Neural progenitor cell (in vitro differentiated cells): ENCODE data around the gene KLB.
A peak's percentile ranks its signal among the peaks of the same experiment; 100 is the strongest.

Experiments used
- EZH2 ChIP-seq: fragments of 200-600 bp; sonication (generic); IDR thresholded peaks from 2 replicates; pipeline ENCODE4 v1.6.1; 2017; ENCODE audit warnings: antibody characterized with exemption, mild to moderate bottlenecking, moderate library complexity
- TF ChIP-seq, protein P1 (sequence below): fragments of 200-600 bp; sonication (generic); IDR thresholded peaks from 2 replicates; pipeline ENCODE4 v1.5.1; 2017; ENCODE audit warnings: antibody characterized with exemption, mild to moderate bottlenecking

DNA sequence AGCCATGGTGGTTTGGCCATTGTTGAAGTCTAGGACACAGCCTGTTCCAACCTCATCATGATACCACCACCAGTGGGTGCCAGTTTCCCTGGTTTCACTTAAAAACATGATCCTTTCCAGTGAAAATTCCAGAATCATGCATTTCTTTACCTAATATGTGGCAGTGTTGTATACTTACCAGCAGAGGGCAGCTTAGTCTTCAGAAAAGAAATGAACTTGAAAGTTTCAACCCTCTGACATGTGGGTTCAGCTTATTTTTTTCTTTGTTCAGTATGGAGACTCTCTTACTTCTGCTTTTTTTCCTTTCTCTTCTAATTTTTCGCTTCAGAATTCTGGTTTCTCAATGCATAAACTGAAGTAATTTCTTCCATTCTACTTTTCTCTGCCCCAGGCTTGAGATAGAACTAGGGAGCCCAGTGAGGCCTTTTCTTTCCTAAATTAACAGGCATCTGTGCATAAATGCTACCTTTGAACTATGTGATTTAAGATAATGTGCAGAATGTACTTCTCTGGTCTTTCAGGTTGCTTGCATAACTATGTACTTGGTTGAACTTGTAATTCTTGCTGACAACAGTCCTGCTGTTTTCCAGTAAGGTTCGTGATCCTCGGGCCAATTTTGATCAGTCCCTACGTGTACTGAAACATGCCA lies 62.8 kb downstream of the KLB start:
- TF ChIP-seq, protein P1, sequence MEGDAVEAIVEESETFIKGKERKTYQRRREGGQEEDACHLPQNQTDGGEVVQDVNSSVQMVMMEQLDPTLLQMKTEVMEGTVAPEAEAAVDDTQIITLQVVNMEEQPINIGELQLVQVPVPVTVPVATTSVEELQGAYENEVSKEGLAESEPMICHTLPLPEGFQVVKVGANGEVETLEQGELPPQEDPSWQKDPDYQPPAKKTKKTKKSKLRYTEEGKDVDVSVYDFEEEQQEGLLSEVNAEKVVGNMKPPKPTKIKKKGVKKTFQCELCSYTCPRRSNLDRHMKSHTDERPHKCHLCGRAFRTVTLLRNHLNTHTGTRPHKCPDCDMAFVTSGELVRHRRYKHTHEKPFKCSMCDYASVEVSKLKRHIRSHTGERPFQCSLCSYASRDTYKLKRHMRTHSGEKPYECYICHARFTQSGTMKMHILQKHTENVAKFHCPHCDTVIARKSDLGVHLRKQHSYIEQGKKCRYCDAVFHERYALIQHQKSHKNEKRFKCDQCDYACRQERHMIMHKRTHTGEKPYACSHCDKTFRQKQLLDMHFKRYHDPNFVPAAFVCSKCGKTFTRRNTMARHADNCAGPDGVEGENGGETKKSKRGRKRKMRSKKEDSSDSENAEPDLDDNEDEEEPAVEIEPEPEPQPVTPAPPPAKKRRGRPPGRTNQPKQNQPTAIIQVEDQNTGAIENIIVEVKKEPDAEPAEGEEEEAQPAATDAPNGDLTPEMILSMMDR, result peak; percentile 98
- no peak for TF ChIP-seq EZH2
